DOHH2 (cell line): ENCODE data around the gene CXCR5.
A peak's percentile ranks its signal among the peaks of the same experiment; 100 is the strongest.

Experiments used
- H3F3A ChIP-seq: fragments of 200-600 bp; sonication (generic), shearing (Covaris generic); 2 replicates; pipeline ENCODE4 v1.6.0; 2016; ENCODE audit warnings: antibody characterized with exemption, mild to moderate bottlenecking; ENCODE audit not compliant: control insufficient read depth, insufficient read depth
- H3K27ac ChIP-seq: fragments of 200-600 bp; sonication (generic); 2 replicates; pipeline ENCODE4 v1.5.1; 2014; ENCODE audit warnings: low read depth, mild to moderate bottlenecking, low read length, moderate library complexity
- H3K27me3 ChIP-seq: fragments of 200-600 bp; sonication (generic); 2 replicates; pipeline ENCODE4 v1.6.1; 2014; ENCODE audit warnings: mild to moderate bottlenecking, low read length, mixed read lengths; ENCODE audit not compliant: control insufficient read depth
- H3K36me3 ChIP-seq: fragments of 200-600 bp; sonication (generic); 2 replicates; pipeline ENCODE4 v1.6.1; 2014; ENCODE audit warnings: mild to moderate bottlenecking, low read length, moderate library complexity, mixed read lengths; ENCODE audit not compliant: control insufficient read depth
- H3K4me1 ChIP-seq: fragments of 200-600 bp; sonication (generic); 2 replicates; pipeline ENCODE4 v1.6.1; 2014; ENCODE audit warnings: mild to moderate bottlenecking, low read length, mixed read lengths; ENCODE audit not compliant: control insufficient read depth
- H3K4me2 ChIP-seq: fragments of 200-600 bp; sonication (generic); 2 replicates; pipeline ENCODE4 v1.6.0; 2014; ENCODE audit warnings: mild to moderate bottlenecking, low read length, moderate library complexity
- H3K4me3 ChIP-seq: fragments of 200-600 bp; sonication (generic); 2 replicates; pipeline ENCODE4 v1.5.1; 2014; ENCODE audit warnings: mild to moderate bottlenecking, low read length, mixed read lengths
- H3K79me2 ChIP-seq: fragments of 200-600 bp; sonication (generic); 2 replicates; pipeline ENCODE4 v1.6.1; 2014; ENCODE audit warnings: mild to moderate bottlenecking, low read length, mixed read lengths; ENCODE audit not compliant: control insufficient read depth
- H3K9me2 ChIP-seq: fragments of 200-600 bp; sonication (generic); replicated peaks from 2 replicates; pipeline ENCODE4 v1.6.1; 2014; ENCODE audit warnings: mild to moderate bottlenecking, low read length, mixed read lengths; ENCODE audit not compliant: control insufficient read depth
- H3K9me3 ChIP-seq: fragments of 200-600 bp; sonication (generic); 2 replicates; pipeline ENCODE4 v1.6.1; 2014; ENCODE audit warnings: antibody characterized with exemption, low read length, mixed read lengths; ENCODE audit not compliant: control insufficient read depth, insufficient read depth
- H4K20me1 ChIP-seq: fragments of 200-600 bp; sonication (generic); 2 replicates; pipeline ENCODE4 v1.6.0; 2014; ENCODE audit warnings: low read depth, mild to moderate bottlenecking, antibody characterized with exemption, low read length, moderate library complexity; ENCODE audit not compliant: control insufficient read depth, insufficient read depth
- EZH2phosphoT487 ChIP-seq: fragments of 200-600 bp; sonication (generic); IDR thresholded peaks from 2 replicates; pipeline ENCODE4 v1.6.1; 2017; ENCODE audit warnings: borderline replicate concordance, mild to moderate bottlenecking, antibody characterized with exemption, low read length, moderate library complexity, mixed read lengths
- TF ChIP-seq, protein P1 (sequence below): fragments of 200-600 bp; sonication (generic); IDR thresholded peaks from one replicate; pipeline ENCODE4 v1.5.1; 2014; ENCODE audit warnings: antibody characterized with exemption, mild to moderate bottlenecking, low read depth, low read length; ENCODE audit not compliant: poor library complexity, severe bottlenecking

CXCR5 gene

DNA sequence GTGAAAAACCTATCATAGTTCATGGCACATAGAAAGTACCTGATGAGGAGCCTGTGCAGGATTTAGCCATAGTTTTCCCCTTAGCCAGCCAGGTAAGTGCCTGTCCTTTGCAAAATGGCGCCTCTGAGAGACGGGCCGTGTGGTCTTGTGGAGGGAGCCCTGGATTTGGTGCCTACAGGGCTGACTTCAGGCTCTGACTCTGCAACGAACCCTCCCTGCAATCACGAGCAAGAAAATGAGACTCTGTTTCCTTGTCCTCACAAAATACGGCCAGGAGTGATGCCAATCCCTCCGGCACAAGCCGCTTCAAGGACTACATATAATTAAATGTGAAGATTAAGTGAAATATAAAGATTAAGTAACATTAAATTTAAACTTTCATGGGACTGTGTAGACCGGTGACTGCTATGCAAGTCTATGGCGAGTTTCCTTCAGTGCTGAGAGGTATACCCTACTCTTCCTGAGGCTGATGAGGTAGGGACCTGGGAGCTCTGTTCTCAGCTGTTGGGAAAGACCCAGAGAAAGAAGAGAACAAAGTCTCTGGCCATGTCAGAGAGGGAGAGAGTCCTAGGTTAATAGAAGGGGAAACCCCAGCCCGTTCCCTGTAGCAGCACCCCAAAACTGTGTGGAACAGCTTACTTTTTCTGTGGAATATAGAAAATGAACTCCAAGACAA lies 6.1 kb upstream of the CXCR5 start:
- no peaks in the 10 kb centered on the region for H3K27me3 ChIP-seq
- H3K27ac ChIP-seq, result peak overlapping the region; percentile 82
- peaks cover 87% of the 10 kb centered on the region for H3K4me1 ChIP-seq
- H3K79me2 ChIP-seq, result peaks cover 2% of the 10 kb centered on the region
- peak overlapping the region; percentile 88 for H3K4me2 ChIP-seq
- no peaks in the 10 kb centered on the region for H3K9me2 ChIP-seq
- peak overlapping the region; percentile 63 for H3K4me3 ChIP-seq
- peaks cover 30% of the 10 kb centered on the region for H3F3A ChIP-seq
- H3K9me3 ChIP-seq, result no peaks in the 10 kb centered on the region
- H4K20me1 ChIP-seq, result no peaks in the 10 kb centered on the region
- H3K36me3 ChIP-seq, result no peaks in the 10 kb centered on the region
- TF ChIP-seq EZH2phosphoT487, result no peak
- TF ChIP-seq, protein P1, sequence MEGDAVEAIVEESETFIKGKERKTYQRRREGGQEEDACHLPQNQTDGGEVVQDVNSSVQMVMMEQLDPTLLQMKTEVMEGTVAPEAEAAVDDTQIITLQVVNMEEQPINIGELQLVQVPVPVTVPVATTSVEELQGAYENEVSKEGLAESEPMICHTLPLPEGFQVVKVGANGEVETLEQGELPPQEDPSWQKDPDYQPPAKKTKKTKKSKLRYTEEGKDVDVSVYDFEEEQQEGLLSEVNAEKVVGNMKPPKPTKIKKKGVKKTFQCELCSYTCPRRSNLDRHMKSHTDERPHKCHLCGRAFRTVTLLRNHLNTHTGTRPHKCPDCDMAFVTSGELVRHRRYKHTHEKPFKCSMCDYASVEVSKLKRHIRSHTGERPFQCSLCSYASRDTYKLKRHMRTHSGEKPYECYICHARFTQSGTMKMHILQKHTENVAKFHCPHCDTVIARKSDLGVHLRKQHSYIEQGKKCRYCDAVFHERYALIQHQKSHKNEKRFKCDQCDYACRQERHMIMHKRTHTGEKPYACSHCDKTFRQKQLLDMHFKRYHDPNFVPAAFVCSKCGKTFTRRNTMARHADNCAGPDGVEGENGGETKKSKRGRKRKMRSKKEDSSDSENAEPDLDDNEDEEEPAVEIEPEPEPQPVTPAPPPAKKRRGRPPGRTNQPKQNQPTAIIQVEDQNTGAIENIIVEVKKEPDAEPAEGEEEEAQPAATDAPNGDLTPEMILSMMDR, result no peak

DNA sequence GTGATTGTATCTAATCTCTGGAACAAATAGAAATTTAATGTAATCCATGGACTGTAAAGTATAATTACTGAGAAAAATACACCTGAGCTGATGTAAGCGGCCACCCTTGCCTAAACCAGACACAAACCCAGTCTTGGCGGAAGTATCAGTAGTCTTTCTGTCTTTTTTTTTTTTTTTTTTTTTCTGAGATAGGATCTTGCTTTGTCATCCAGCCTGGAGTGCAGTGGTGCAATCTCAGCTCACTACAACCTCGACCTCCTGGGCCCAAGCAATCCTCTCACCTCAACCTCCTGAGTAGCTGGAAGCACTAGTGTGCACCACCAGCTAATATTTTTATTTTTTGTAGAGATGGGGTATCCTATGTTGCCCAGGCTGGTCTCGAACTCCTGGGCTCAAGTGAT lies 5.5 kb upstream of the CXCR5 start:
- Histone ChIP-seq H3K27me3 (no peaks in the 10 kb centered on the region), H3K27ac (peak overlapping the region; percentile 82), H4K20me1 (no peaks in the 10 kb centered on the region), H3K9me2 (no peaks in the 10 kb centered on the region), H3F3A (peaks cover 30% of the 10 kb centered on the region), H3K9me3 (no peaks in the 10 kb centered on the region), H3K79me2 (peaks cover 8% of the 10 kb centered on the region), H3K4me3 (no peak overlapping the region), H3K4me2 (peak overlapping the region; percentile 88), H3K4me1 (peaks cover 87% of the 10 kb centered on the region), H3K36me3 (no peaks in the 10 kb centered on the region)
- no peak for TF ChIP-seq EZH2phosphoT487
- TF ChIP-seq, protein P1, result no peak

DNA sequence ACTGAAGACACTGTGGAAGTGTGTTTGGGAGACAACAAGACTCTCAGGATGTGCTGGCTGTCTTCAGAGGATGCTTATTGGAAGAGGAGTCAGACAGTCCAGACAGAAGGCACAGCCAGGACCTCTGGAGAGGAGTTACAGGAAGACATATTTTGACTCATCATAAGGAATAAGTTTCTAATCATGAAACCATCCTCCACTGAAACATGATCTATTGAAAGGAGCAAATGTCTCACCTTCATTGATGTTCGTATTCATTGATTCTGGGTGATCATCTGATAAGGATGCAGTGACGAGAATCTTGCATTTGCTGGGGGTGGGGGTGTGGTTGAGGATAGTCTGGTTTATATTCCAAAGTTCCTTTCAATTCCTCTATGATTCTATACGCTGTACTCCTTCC lies 2.5 kb upstream of the CXCR5 start:
- H3K27me3 ChIP-seq, result no peaks in the 10 kb centered on the region
- peaks cover 33% of the 10 kb centered on the region for H3F3A ChIP-seq
- H3K4me1 ChIP-seq, result peaks cover 68% of the 10 kb centered on the region
- H3K4me3 ChIP-seq, result no peak overlapping the region
- H4K20me1 ChIP-seq, result peaks cover 12% of the 10 kb centered on the region; the same call in 1 of the 2 replicates
- TF ChIP-seq, protein P1, result no peak
- no peak for TF ChIP-seq EZH2phosphoT487
- no peak overlapping the region for H3K4me2 ChIP-seq
- H3K36me3 ChIP-seq, result peaks cover 25% of the 10 kb centered on the region
- peaks cover 38% of the 10 kb centered on the region for H3K79me2 ChIP-seq
- no peaks in the 10 kb centered on the region for H3K9me2 ChIP-seq
- no peaks in the 10 kb centered on the region for H3K9me3 ChIP-seq
- no peak overlapping the region for H3K27ac ChIP-seq
